Measurements from ENCODE around the gene AGPAT3.

DNA sequence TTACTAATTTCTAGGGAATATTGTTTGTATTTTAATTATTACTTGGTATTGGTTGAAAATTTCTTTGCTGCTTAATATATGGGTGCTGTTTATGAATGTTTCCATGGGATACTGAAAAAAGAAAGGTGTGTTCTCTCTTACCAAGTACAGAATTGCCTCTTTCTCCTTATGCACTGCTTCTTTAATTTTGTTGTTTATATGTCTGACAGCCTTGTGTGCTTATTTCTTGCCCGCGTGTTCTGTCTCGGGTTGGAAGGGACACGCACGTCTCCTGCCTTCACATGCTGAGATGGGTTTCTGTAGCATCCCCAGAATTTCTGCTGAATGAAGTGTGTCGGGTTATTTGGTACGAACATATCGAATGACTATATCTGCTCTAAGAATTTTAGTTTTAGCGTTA lies 51.1 kb downstream of the AGPAT3 start:
- no peak for TF ChIP-seq POLR2A (IDR thresholded peaks at IDR 0.05)
- TF ChIP-seq, protein P1, sequence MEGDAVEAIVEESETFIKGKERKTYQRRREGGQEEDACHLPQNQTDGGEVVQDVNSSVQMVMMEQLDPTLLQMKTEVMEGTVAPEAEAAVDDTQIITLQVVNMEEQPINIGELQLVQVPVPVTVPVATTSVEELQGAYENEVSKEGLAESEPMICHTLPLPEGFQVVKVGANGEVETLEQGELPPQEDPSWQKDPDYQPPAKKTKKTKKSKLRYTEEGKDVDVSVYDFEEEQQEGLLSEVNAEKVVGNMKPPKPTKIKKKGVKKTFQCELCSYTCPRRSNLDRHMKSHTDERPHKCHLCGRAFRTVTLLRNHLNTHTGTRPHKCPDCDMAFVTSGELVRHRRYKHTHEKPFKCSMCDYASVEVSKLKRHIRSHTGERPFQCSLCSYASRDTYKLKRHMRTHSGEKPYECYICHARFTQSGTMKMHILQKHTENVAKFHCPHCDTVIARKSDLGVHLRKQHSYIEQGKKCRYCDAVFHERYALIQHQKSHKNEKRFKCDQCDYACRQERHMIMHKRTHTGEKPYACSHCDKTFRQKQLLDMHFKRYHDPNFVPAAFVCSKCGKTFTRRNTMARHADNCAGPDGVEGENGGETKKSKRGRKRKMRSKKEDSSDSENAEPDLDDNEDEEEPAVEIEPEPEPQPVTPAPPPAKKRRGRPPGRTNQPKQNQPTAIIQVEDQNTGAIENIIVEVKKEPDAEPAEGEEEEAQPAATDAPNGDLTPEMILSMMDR (IDR thresholded peaks at IDR 0.05): no peak
